ENCODE measurements around the gene COL5A1.

Gene COL5A1

DNA sequence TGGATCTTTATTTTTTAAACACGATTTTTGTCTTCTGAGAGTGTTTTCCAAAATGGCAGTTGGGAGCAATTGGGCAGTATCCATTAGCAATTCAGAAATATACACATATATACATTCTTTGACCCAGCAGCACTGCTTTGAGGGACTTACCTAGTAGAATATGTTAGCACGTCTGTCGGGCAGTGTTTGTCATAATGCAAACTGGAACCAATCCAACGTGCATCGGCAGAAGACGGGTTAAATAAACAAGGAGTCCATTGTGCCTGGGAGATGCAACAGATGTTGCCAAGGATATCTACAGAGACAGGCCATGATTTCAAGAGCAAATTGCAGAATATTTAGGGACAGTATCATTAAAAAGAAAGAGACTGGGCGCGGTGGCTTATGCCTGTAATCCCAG lies 107.0 kb downstream of the COL5A1 start:
- DNase-seq: no peak

DNA sequence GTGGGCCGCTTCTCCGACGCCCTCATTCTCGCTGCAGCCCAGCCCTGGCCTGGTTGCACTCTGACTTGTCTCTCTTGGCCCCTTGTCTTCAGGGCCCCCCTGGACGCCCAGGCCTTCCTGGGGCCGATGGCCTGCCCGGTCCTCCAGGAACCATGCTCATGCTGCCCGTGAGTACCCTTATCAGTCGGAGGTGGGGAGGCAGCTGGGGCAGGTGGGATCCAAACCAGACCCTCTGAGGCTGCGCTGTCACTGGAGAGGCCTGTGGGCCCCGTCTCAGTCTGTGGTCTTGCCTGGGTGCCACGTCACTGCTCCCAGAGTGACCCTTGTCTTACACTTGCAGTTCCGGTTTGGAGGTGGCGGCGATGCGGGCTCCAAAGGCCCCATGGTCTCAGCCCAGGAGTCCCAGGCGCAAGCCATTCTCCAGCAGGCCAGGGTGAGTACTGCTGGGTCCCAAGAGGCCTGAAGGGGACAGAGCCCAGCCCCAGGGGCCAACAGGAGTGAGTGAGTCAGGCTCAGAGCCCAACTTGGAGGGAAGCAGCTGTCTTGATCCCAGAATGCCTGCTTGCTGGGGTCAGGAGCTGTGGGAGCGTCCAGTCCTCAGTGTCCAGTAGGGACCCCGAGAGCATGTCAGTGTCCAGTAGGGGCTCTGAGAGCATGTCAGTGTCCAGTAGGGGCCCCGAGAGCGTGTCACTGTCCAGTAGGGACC lies 109.0 kb downstream of the COL5A1 start:
- no peak for DNase-seq

DNA sequence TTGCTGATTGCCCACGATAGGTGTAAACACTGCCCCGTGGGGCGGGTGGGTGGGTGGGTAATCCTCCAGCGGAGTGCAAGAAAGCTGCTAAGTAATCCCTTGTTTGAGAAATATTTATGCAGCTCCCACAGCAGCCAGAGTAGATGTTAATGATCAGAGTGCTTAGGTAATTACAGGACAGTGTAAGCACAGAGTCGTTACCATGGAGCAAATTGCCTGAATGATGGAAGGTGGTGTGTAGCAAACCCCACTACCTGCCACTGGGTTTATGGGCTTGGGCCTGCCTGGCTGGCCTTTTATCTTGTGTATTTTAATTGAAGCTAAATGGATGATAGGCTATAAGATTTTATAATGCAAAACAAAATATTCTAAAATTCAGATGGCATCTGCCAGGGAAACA lies 110.0 kb downstream of the COL5A1 start:
- no peak for DNase-seq

DNA sequence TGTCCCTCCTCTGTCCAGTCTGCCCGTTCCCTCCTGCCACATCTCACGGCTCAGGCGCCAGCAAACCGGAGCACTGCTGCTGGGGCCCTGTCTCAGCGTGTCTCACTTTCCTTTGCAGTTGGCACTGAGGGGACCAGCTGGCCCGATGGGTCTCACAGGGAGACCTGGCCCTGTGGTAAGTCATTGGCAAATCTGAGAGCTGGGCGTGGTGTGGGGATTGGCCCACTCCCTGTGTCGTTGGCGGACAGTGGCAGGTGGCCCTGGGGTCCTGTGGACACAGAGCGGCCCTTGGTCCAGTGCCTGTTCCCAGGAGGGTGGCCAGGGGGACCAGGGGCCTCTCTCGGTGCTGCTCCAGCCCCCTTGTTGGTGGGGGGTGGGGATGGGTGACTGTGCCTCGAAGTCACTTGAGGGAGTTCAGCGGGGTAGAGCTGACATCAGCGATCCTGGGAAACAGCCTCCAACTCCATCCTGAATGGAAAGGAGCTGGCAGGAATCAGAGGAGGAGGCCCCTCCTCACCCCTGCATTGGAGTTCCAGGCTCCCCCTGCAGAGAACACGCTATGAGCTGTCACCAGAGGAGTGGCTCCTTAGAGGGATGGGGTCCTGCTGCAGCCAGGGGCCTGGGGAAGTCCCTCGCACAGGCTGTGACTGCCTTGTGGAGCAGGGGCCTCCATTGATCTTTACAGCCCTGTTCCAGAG lies 111.0 kb downstream of the COL5A1 start:
- DNase-seq: no peak

DNA sequence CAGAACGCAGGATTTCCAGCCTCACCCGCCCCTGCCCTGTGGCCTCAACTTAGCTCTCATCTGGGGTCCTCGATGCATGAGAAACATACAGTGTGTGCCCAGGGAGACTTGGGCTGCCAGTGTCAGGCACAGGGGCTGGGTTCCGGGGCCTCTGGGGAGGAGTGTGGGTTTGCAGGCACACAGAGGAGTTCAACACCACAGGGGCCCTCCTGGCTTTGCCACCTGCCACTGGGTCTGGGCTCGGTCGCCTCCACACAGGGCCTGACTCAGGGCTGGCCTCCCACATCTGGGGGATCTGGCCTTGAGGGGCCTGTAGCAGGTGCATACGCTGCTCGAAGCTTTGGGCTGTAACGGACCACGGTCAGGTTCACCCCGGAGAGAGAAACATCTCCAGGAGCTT lies 111.6 kb downstream of the COL5A1 start:
- no peak for DNase-seq

DNA sequence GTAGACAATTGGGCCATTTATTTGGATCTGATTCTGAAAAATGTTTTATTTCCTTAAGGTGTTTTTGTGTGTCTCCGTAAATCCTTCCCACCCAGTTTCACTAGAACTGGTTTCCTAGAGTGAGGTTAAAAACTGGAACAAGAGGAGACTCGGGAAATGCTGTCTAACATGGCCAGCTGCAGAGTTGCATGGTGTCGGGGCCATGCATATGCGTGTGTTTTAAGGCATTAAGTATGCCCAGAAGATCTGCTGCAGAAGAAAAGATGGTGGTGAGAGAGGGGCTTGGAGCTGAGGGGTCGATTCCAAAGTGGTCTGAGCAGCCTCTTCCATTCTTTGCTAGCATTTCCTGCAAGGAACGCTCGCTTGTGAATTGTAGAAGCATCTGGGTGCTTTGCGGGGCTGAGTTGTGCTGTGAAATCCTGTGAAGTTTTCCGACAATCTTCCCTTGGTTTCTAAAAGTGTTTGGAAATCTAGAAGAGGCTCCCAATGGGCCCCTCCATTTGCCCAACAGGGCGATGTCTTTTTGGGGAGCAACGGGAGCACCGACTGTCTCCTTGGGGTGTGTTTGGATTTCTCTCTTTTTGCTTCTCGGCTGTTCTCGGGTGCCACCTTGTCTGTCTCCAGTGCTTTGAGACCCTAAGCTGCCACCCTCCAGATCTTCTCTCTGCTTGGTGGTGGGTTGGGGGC lies 113.8 kb downstream of the COL5A1 start:
- no peak for DNase-seq

DNA sequence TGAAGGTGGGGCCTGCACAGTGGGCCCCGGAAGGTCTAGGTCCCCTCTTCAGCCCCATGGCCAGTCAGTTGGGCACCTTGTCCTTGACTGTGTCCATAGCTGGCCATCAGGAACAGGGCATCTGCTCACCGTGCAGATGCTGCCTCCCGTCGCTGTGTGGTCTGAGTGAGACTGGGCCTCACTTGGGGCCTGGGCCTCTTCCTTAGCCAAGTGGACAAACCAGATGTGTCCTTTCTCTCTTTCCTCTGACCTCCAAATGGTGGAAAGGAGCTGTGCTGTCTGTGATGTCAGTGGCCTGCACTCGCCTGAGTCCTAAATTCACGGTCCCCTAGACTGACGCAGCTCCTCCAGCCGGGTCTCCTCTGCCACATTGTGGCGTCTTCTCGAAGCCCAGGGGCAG lies 114.5 kb downstream of the COL5A1 start:
- DNase-seq: no peak

DNA sequence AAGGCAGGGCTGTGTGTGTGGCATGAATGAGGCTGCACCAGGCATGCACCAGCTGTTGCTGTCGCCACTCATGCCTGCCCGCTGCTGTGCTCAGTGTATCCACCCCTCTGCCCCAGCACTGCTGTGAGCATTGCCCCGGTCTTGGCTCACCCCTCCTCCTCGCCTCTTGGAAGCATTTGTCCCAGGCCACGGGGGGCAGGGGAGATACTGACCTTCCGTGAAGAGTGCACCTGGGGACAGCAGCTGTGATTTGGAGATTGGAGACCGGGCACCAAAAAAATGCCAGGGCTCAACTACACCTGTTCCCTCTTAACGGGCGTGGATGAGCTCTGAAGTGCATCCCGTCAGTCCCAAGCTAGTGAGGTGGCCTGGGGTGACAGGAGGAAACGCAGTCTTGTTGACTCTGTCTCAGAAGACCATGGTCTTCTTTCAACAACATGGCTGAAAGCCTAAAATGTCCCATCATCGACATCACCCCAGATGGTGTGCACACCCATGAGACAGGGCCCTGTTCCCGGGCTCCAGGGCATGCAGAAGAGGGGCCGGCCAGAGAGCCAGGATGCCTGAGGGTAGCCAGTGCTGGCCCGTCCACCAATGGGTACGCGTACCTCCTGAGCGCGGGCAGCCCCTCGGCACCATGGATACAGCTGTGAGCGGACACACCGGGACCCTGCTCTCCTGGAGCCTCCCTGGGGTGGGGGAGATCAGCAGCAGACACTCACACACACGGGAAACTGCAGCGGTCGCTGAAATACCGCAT lies 115.8 kb downstream of the COL5A1 start:
- DNase-seq: no peak

DNA sequence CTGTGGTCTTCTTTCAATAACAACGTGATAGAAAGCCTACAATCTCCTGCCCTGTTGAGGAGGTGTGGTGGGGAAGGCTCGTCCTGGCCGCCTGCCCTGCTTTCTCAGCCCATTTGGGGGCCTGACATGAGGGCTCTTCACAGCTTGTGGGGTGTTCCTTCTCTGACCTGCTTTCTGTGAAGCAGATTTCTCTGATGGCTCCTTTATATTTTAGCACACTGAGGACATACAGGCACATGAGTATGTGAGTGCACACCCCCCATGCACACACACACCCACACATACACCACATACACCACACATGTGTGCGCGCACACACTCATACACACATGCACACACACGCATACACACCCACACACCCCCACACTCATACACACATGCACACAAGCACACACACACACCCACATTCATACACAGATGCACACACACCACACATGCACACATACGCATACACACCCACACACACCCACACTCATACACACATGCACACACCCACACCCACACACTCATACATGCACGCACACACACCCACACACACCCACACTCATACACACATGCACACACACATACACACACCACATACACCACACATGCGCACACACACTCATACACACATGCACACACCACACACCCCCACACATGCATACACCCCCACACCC lies 117.5 kb downstream of the COL5A1 start:
- no peak for DNase-seq

DNA sequence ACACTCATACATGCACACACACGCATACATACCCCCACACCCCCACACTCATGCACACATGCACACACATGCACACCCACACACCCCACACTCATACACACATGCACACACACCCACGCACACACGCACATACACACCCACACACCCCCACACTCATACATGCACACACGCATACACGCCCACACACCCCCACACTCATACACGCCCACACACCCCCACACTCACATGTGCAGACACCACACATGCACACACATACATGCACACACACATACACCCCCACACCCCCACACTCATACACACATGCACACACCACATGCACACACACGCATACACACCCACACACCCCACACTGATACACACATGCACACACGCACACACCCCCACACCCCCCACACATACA lies 118.3 kb downstream of the COL5A1 start:
- DNase-seq: no peak

DNA sequence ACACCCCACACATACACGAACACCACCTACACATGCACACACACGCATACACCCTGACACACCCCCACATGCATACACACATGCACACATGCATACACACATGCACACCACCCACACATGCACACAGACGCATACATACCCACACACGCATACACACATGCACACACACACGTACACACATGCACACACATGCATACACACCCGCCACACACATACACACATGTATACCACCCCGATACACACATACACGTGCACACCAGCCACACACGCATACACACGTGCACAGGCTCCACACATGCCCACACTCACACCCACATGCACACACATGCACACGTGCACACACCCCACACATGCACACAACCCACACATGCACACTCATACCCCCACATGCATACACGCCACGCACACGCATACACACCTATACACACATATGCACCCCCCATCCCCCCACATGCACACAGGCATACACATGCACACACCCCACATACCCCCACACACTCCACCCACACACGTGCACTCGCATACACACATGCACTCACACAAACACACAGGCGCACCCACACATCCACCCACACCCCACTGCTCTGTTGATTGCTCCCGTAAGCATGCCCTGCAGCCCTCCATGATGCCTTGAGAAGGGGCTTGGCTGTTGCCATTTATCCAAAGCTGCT lies 119.3 kb downstream of the COL5A1 start:
- no peak for DNase-seq

DNA sequence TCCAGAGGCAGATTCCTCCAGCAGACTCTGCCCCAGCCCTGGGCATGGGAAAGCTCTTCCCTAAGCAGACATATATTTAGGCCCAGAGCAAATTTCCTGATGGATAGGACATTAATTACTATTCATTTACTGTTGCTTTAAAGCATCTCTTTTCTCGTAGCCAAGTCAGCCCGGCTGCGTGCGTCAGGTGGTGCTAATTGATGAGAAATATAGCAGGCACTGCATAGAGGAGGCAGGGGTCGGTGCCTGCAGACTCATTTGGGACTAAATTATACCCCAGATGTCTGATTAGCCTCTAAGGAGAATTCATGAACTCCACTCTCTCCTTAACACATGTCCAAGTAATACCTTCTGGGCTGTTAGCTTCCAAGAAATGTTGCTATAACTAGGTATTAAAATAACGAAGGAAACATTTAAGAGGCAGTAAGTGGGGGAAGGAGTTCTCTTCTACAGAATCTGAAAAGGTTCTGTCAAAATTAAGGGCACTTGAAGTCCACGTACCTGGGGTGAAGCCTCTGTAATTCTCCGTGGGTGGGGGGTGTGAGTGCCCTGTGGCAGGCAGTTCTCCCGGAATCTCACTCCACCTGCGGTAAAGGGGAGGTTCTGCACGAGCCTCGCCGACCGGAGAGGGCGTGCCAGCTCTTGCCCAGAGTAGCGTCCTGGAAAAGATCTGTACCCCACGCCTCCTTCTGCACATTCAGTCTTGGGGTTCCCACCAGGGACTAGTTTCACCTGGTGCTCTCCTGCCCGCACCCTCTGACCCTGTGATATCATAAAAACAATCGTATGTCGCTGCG lies 123.1 kb downstream of the COL5A1 start:
- no peak for DNase-seq

DNA sequence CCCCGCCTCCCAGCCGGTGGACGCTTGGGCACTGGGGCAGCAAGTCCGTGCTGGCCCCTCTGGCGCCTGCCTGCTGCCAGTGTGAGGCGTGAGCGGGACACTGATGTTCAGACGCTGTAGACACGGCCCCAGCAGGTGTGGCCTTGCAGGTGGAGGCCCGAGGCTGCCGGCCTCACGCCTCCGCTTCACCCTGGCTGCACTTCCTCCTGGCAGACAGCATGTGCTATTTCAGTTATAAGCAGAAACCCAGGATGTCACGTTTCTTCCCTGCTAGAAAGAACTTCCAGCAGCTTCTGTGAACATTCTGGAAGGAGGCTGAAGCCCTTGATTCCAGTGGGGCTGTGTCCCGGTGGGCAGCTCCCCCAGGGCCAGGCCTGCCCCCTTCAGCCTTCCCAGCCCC lies 124.2 kb downstream of the COL5A1 start:
- no peak for DNase-seq

DNA sequence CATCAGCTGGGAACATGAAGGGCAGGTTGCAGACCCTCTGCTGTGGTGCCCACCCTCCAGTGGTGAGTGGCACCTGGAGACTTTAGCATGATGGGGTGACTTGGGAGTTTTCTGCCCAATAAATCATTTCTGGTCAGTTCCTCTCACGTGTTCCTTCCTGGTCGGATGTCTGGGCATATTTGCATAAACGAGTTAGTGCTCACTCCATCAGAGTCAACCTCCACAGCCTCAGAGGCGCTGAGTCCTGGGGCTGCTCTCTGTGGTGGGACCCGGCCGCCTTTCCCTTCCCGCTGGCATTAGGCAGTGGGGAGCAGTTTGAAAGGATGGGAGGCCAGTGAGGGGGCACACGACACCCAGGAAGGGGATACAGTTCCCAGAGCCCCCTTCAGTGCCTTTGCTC lies 125.0 kb downstream of the COL5A1 start:
- no peak for DNase-seq

DNA sequence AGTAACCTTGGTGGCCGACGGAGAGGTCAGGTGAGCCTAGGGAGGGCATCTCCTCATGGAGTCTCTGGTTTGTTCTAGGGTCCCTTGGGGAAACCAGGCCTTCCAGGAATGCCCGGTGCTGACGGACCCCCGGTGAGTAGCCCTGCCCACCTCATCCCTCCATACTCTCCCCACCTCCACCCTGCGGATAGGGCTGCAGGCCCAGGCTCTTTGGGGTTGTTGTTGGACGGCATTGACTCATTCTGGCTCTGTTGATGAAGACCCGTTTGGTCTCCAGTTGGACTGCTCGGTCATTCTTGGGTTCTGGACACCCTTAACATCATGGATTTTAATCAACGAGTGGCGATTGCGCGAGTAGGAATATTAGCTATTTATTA lies 126.7 kb downstream of the COL5A1 start:
- DNase-seq: no peak

DNA sequence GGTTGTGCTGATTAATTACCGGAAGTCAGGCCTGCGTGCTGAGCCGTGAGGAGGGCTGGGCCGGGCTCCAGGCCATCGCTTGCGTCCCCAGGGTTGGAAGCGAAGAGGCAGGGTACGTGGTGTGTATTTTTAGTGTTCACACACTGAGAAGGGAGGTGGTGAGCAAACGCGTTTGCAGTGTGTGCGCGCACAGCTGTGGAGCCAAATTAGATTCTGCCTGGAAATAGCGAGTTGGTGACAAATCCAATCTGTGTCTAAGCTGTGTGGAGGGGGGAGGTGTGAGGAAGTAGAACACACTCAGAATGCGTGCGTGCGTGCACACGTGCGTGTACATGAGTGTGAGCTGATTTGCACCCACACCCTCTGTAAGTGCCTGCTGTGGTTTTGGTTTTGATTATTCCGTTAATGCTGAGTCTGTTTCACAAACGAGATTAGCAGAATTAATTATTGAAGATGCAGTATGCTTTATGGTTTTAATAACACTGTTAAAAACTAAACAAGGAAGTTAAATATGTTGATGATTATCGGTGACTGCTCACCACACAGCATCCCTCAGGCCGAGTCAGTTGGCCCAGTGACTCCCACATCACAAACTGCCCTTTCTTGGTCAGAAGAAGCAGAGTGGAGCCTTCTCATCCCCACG lies 127.2 kb downstream of the COL5A1 start:
- no peak for DNase-seq

DNA sequence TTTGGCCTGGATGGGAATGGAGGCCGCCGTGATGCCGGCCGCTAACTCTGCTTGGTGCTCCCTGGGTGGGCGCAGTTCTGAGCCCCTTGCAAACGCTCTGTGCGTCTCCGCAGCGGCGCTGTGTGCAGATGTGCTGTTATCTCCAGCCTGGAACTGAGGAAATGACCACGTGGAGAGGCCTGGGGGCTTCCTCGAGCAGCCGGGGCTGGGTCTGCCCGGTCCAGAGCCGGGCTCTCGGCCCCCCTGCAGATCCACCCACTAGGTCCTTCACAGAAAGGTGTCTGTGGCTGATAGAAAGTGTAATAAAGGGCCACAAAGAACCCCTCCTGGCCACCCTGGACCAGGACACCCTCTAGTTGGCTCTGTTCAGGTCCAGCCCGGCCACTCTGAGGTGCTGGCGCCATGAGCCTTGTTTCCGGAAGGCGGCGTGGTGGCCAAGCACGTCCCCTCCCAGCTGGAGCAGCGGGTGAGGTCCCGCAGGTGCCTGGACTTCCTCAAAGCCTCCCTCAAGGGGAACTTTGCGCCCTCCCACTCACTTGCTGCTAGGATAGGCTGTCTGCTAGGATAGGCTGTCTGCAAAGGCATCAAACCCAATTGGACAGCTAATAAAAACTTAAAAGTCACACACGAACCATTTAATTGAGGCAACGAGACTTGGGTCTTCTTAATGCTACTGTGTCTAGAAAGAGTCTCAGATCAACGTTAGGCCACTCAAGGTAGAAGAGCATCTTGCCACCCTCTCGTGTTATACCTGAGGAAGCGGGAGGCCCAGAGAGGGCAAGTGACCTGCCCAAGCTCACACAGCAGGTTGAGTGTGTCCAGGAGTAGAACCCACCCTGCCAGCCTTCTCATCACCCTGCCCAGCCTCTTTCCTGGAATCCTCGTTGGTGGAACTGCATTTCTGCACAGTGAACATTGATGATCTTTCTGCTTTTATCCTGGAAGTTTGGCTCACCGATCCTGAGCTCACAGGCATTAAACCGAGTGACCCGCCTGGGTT lies 129.7 kb downstream of the COL5A1 start:
- no peak for DNase-seq

DNA sequence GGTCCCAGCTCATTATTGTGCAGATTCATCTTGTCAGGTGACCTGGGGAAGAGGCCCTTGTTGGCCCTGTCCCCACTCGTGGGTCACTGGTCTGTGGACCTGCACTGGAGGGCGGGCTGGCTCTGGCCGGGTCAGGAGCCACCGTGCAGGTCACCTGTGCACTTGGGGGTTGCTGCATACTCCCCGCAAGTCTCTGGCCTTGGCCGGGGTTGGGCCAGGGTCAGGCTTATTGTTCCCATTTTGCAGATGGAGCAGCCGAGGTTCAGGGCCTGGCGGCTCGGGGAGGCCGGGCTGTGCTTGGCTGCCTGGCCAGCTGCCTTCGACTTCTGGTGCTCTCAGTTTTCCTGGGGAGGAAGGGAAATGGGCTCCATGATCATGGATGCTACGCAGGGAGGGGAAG lies 130.7 kb downstream of the COL5A1 start:
- no peak for DNase-seq

DNA sequence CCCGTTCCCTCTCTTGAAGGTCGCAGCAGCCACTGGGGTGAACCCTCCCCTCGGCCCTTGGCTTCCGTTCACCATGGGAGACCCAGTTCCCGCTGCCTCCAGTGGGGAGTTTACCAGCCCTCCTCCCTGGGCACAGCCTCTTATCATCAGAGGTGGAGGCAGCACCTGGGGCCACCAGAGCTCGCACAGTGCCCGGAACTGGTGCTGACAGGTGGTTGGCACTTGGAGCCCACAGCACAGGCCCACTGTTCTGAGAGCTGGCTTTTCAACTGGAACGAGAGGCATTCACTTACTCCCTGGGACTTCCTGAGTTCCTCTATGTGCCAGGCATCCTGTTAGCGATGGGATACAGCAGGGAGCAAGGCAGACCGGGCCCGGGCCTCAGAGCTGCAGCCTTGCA lies 132.2 kb downstream of the COL5A1 start:
- DNase-seq: no peak

DNA sequence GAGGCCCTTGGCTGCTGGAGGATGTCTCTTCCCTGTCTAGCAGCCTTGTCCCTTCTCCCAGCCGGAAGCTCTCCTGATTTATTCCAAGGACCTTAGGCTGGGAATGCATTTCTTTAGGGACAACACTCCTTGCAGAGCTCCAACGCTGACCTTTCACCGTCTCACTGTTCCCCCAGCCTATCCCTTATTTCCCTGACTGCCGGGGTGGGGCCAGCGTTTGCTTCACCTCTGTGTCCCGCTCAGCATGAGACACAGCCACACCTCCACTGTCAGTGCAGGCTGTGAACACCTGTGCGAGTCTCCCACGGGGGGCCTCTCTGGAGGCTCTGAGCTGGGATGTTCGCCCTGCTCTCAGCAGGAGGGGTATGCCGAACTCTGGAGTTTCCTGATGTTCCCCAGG lies 132.8 kb downstream of the COL5A1 start:
- no peak for DNase-seq
